ENCODE results near the gene FAM83E.

FAM83E gene

GRCh38 chr19:48571378-48572162, 43.3 kb downstream of the FAM83E start:
- DNase-seq, result no peak

GRCh38 chr19:48569814-48570213, 45.1 kb downstream of the FAM83E start:
- peak; percentile 42 for DNase-seq

- peak; percentile 85 for DNase-seq
Measured at GRCh38 chr19:48568345-48568886, 46.5 kb downstream of the FAM83E start.

- peak; percentile 56 for DNase-seq
Measured at GRCh38 chr19:48565090-48565489, 49.8 kb downstream of the FAM83E start.
